Osteoblast (primary cell): ENCODE data around the gene PTPRN2. TPM values are rescaled to one million over a fixed set of nuclear protein-coding genes. Genes with fewer than 3 reads are reported as not detected.

Experiments
- DNase-seq: peaks from one replicate; pipeline ENCODE4 v3.0.0; 2011; ENCODE audit warnings: low spot score, mixed read lengths; ENCODE audit not compliant: insufficient read length; ENCODE audit errors: missing footprints
- H2AFZ ChIP-seq: 2 replicates; pipeline ENCODE4 v1.6.0; 2011; ENCODE audit warnings: mild to moderate bottlenecking, low read length
- H3K27ac ChIP-seq: 2 replicates; pipeline ENCODE4 v1.5.1; 2011; ENCODE audit warnings: mild to moderate bottlenecking, low read depth, low read length, moderate library complexity
- H3K27me3 ChIP-seq: 2 replicates; pipeline ENCODE4 v1.6.0; 2012; ENCODE audit warnings: mild to moderate bottlenecking, control low read depth, inconsistent platforms, low read length, moderate library complexity; ENCODE audit not compliant: insufficient read depth
- H3K36me3 ChIP-seq: 2 replicates; pipeline ENCODE4 v1.5.1; 2011; ENCODE audit warnings: mild to moderate bottlenecking, low read length, control low read depth, moderate library complexity; ENCODE audit not compliant: insufficient read depth
- H3K4me1 ChIP-seq: 2 replicates; pipeline ENCODE4 v1.5.1; 2011; ENCODE audit warnings: mild to moderate bottlenecking, low read length, control low read depth, moderate library complexity; ENCODE audit not compliant: insufficient read depth
- H3K4me2 ChIP-seq: 2 replicates; pipeline ENCODE4 v1.6.0; 2011; ENCODE audit warnings: mild to moderate bottlenecking, low read length; ENCODE audit not compliant: insufficient read depth
- H3K4me3 ChIP-seq: fragments of 200-600 bp; sonication (generic); 3 replicates; pipeline ENCODE4 v1.5.1; 2012; ENCODE audit warnings: mild to moderate bottlenecking, low read length, inconsistent platforms; ENCODE audit not compliant: insufficient read depth
- H3K79me2 ChIP-seq: 2 replicates; pipeline ENCODE4 v1.6.0; 2012; ENCODE audit warnings: mild to moderate bottlenecking, low read length, control low read depth, inconsistent platforms; ENCODE audit not compliant: insufficient read depth
- H3K9me3 ChIP-seq: 2 replicates; pipeline ENCODE4 v1.5.1; 2011; ENCODE audit warnings: low read depth, low read length, control low read depth
- H4K20me1 ChIP-seq: 2 replicates; pipeline ENCODE4 v1.6.0; 2012; ENCODE audit warnings: mild to moderate bottlenecking, low read length, control low read depth; ENCODE audit not compliant: insufficient read depth
- CTCF ChIP-seq: IDR thresholded peaks from 2 replicates; pipeline ENCODE4 v1.5.1; 2011; ENCODE audit warnings: mild to moderate bottlenecking, low read depth, low read length, moderate library complexity; ENCODE audit errors: extremely low read depth
- total RNA-seq: library from RNA; depleted of rRNA; stranded (reverse); fragments of >200 nt; gene quantifications from 2 replicates; pipeline ENCODE4 v1.2.3, GENCODE V29; 2012

PTPRN2 gene
- total RNA-seq, 1 donor = 0.36 TPM

- no peak for TF ChIP-seq CTCF
- no peaks in the 10 kb centered on the region for H3K79me2 ChIP-seq
- H3K36me3 ChIP-seq = no peaks in the 10 kb centered on the region
- no peak overlapping the region for H2AFZ ChIP-seq
- no peak overlapping the region for H3K4me2 ChIP-seq
- no peaks in the 10 kb centered on the region for H4K20me1 ChIP-seq
- DNase-seq = no peak
- H3K27ac ChIP-seq = no peak overlapping the region
- no peaks in the 10 kb centered on the region for H3K27me3 ChIP-seq
- H3K4me1 ChIP-seq = no peaks in the 10 kb centered on the region
- H3K9me3 ChIP-seq = peaks cover 2% of the 10 kb centered on the region
- no peak overlapping the region for H3K4me3 ChIP-seq
Observed at GRCh38 chr7:157845203-157845835, 742.3 kb downstream of the PTPRN2 start.

GRCh38 chr7:157844611-157845010, 743.0 kb downstream of the PTPRN2 start:
- TF ChIP-seq CTCF = no peak
- H3K36me3 ChIP-seq = no peaks in the 10 kb centered on the region
- no peaks in the 10 kb centered on the region for H3K79me2 ChIP-seq
- no peak overlapping the region for H3K4me3 ChIP-seq
- H3K9me3 ChIP-seq = peaks cover 2% of the 10 kb centered on the region
- no peak overlapping the region for H2AFZ ChIP-seq
- no peak for DNase-seq
- no peaks in the 10 kb centered on the region for H4K20me1 ChIP-seq
- H3K4me1 ChIP-seq = no peaks in the 10 kb centered on the region
- no peaks in the 10 kb centered on the region for H3K27me3 ChIP-seq
- no peak overlapping the region for H3K4me2 ChIP-seq
- no peak overlapping the region for H3K27ac ChIP-seq

- H2AFZ ChIP-seq = no peak overlapping the region
- DNase-seq = no peak
Observed at GRCh38 chr7:157844141-157844540, 743.5 kb downstream of the PTPRN2 start.

More at GRCh38 chr7:157844141-157844540, 743.5 kb downstream of the PTPRN2 start:
- Histone ChIP-seq H3K36me3 (no peaks in the 10 kb centered on the region), H3K9me3 (peaks cover 5% of the 10 kb centered on the region), H3K79me2 (no peaks in the 10 kb centered on the region), H4K20me1 (no peaks in the 10 kb centered on the region), H3K4me2 (no peak overlapping the region), H3K27me3 (no peaks in the 10 kb centered on the region), H3K27ac (no peak overlapping the region), H3K4me1 (no peaks in the 10 kb centered on the region), H3K4me3 (no peak overlapping the region)
- TF ChIP-seq CTCF = no peak
